Colonic mucosa (tissue), 4 donors: ENCODE results near the gene TBPL1. TPM values are rescaled to one million over a fixed set of nuclear protein-coding genes. Genes with fewer than 3 reads are reported as not detected.

ENCODE experiments used
- DNase-seq: peaks from one replicate; pipeline ENCODE4 v3.0.0-alpha.2; 2020
- H3K27ac ChIP-seq: fragments of 200-600 bp; one replicate; pipeline ENCODE4 v1.8.0; 2021
- H3K27me3 ChIP-seq: fragments of 200-600 bp; one replicate; pipeline ENCODE4 v1.8.0; 2021
- H3K36me3 ChIP-seq: fragments of 200-600 bp; one replicate; pipeline ENCODE4 v1.8.0; 2021
- H3K4me1 ChIP-seq: fragments of 200-600 bp; one replicate; pipeline ENCODE4 v1.8.0; 2021; ENCODE audit warnings: mild to moderate bottlenecking
- H3K4me3 ChIP-seq: fragments of 200-600 bp; one replicate; pipeline ENCODE4 v1.8.0; 2021
- H3K9ac ChIP-seq, 2 donors: one replicate each; pipeline ENCODE4 v1.7.0; 2013; ENCODE audit warnings: control low read depth in 2 of 2, low read depth in 2 of 2, low read length in 2 of 2
- H3K9me3 ChIP-seq: fragments of 200-600 bp; one replicate; pipeline ENCODE4 v1.8.0; 2021
- intact Hi-C: fragments of 100-400 bp; cut with DNase I; formaldehyde crosslinking; loops from one replicate; pipeline ENCODE4 v1.14.1; 2022
- total RNA-seq, 2 donors: library from RNA; stranded (reverse); fragmentation: NEBNext Ultra II Directional in 1 of 2; extraction: Animal tissue kit (Norgen Biotek cat#: 25700) in 1 of 2; gene quantifications; one replicate each; pipeline ENCODE4 v1.2.1, GENCODE V29; 2021
- TF ChIP-seq, protein P1 (sequence below): fragments of 200-600 bp; IDR thresholded peaks from one replicate; pipeline ENCODE4 v1.8.0; 2022; ENCODE audit warnings: antibody characterized with exemption, mild to moderate bottlenecking
- donor health status: healthy.
- donor health status: DM: no; HTN: no; CAD: no.
- donor health status: DM: no; HTN: no; CAD: no.

Gene TBPL1
- total RNA-seq, result 10 to 100 TPM; 28.1 to 29.0 TPM

GRCh38 chr6:133952815-133953633 is at the start of gene TBPL1:
TSS of gene TBPL1 (plus strand) at chr6:133953224. CDS start at chr6:133980126, 26,902 bp downstream.
- Histone ChIP-seq H3K27ac (peak within 1 kb of the TSS; percentile 85), H3K4me1 (peaks cover 5% of the 10 kb centered on the region), H3K9ac (peak within 1 kb of the TSS; percentile 84 to 90), H3K4me3 (peak within 1 kb of the TSS; percentile 65), H3K36me3 (no peaks in the 10 kb centered on the region), H3K27me3 (no peaks in the 10 kb centered on the region), H3K9me3 (no peaks in the 10 kb centered on the region)
- peak; percentile 96 for DNase-seq
- intact Hi-C loops, result no loop called here
- TF ChIP-seq, protein P1, sequence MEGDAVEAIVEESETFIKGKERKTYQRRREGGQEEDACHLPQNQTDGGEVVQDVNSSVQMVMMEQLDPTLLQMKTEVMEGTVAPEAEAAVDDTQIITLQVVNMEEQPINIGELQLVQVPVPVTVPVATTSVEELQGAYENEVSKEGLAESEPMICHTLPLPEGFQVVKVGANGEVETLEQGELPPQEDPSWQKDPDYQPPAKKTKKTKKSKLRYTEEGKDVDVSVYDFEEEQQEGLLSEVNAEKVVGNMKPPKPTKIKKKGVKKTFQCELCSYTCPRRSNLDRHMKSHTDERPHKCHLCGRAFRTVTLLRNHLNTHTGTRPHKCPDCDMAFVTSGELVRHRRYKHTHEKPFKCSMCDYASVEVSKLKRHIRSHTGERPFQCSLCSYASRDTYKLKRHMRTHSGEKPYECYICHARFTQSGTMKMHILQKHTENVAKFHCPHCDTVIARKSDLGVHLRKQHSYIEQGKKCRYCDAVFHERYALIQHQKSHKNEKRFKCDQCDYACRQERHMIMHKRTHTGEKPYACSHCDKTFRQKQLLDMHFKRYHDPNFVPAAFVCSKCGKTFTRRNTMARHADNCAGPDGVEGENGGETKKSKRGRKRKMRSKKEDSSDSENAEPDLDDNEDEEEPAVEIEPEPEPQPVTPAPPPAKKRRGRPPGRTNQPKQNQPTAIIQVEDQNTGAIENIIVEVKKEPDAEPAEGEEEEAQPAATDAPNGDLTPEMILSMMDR, result no peak

DNA sequence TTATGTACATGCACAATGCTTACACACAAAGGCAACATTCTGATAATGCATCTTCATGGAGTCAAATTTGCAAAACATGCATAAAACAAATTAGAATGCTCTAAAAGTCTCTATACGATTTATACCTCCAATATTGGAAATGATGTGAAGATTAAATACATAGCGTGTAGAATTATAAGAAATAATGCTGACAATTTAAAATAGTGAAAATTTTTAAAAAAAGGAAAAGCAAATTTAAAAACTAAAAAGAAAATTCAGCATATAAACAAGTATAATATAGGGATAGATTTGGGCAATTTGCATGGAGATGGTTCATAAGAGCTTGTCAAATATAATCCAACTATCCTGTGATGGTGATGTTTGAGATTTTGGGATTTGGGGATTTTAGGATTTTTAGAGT is 49.2 kb upstream of the TBPL1 start:
- Histone ChIP-seq H3K27ac (no peak overlapping the region), H3K4me3 (no peak overlapping the region), H3K4me1 (no peaks in the 10 kb centered on the region), H3K27me3 (no peaks in the 10 kb centered on the region), H3K9me3 (no peaks in the 10 kb centered on the region), H3K36me3 (no peaks in the 10 kb centered on the region), H3K9ac (no peak overlapping the region)
- no peak for DNase-seq
- intact Hi-C loops, result no loop called here
- TF ChIP-seq, protein P1, result no peak

GRCh38 chr6:133906050-133906449 is 47.0 kb upstream of the TBPL1 start:
- no peaks in the 10 kb centered on the region for H3K27me3 ChIP-seq
- H3K9me3 ChIP-seq, result no peaks in the 10 kb centered on the region
- no peak overlapping the region for H3K4me3 ChIP-seq
- H3K9ac ChIP-seq, result no peak overlapping the region
- intact Hi-C loops, result no loop called here
- no peaks in the 10 kb centered on the region for H3K36me3 ChIP-seq
- no peak for DNase-seq
- H3K27ac ChIP-seq, result no peak overlapping the region
- no peaks in the 10 kb centered on the region for H3K4me1 ChIP-seq
- TF ChIP-seq, protein P1, result no peak

- H3K27me3 ChIP-seq, result no peaks in the 10 kb centered on the region
- H3K9me3 ChIP-seq, result no peaks in the 10 kb centered on the region
- H3K36me3 ChIP-seq, result no peaks in the 10 kb centered on the region
- H3K4me3 ChIP-seq, result no peak overlapping the region
- no peak overlapping the region for H3K27ac ChIP-seq
- H3K9ac ChIP-seq, result no peak overlapping the region
- DNase-seq, result peak; percentile 93
- H3K4me1 ChIP-seq, result no peaks in the 10 kb centered on the region
- intact Hi-C loops, result loop anchor here (5.0 kb wide), 2 partner anchors 79 to 349 kb away; no protein-coding TSS in a partner anchor
- TF ChIP-seq, protein P1, result peak; percentile 78
These were observed 36.3 kb upstream of the TBPL1 start for GRCh38 chr6:133916650-133917151.

GRCh38 chr6:133917781-133918180 is 35.2 kb upstream of the TBPL1 start:
- TF ChIP-seq, protein P1, result no peak
- intact Hi-C loops, result loop anchor here (5.0 kb wide), 2 partner anchors 80 to 350 kb away; no protein-coding TSS in a partner anchor

More at GRCh38 chr6:133917781-133918180, 35.2 kb upstream of the TBPL1 start:
- Histone ChIP-seq H3K4me3 (no peak overlapping the region), H3K4me1 (no peaks in the 10 kb centered on the region), H3K27ac (no peak overlapping the region), H3K9ac (no peak overlapping the region), H3K9me3 (no peaks in the 10 kb centered on the region), H3K27me3 (no peaks in the 10 kb centered on the region), H3K36me3 (no peaks in the 10 kb centered on the region)
- DNase-seq, result no peak
